HG03045 (cell line): ENCODE data around the gene ZC3H12D.
"Not testable (repeated sequence)": the region's sequence is repeated elsewhere in the genome, so short reads cannot be mapped to it uniquely, and the experiment has no call there.

ENCODE experiments used
- ATAC-seq: cut with Tn5 transposase; IDR thresholded peaks from one replicate; pipeline ENCODE4 v1.9.1; 2021; ENCODE audit warnings: mild to moderate bottlenecking, moderate library complexity; ENCODE audit not compliant: unreplicated experiment

Gene ZC3H12D

GRCh38 chr6:149483849-149484655 is 762 bp downstream of the ZC3H12D start:
- no peak for ATAC-seq

DNA sequence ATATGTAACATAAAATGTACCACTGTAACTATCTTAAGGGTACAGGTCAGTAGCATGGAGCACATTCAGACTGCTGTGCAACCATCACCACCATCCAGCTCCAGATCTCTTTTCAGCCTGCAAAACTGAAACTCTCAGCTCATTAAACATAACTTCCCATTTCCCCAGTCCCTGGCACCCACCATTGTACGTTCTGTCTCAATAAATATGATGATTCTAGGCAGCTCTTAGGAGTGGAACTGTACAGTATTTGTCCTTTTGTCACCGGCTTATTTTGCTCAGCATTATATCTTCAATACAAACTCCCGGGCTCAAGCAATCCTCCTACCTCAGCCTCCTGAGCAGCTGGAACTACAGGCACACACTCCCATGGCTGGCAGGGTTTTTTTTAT is 1.5 kb downstream of the ZC3H12D start:
- ATAC-seq: no peak

DNA sequence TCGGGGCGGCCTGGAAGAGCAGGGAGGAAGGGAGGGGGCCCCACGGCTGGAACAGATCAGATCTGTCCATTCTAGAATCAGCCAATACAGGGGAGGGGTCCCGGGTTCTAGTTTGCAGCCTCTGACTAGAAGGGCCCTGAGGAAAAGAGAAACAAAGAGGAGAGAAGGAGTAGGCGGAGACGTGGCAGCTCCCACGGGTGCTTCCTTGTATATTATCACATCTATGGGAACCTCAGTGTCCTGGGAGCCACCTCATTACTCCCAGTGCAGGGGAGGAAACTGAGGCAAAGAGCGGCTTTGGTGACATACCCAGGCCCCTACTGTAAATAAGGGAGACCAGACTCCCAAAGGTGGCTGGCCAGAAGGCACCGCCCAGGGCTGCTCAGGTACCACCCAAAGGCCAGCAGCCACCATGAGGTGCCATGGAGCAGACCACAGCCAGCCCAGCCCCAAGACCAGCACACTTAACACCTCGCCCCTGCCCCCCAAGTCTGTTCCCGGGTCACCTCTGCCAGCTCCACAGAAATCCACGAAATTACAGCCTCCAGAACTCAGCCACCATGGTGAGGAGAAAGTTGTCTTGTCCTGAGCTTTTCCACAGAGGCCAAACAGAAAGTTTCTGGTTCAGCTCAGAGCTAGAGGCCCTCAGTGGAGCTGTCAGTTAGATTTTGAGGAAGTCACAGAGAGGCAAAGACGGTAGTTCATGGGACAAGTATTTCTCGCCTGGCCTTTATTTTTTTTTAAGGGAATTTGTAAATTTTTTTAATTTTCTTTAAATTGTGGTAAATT is 2.1 kb downstream of the ZC3H12D start:
- ATAC-seq: no peak

- ATAC-seq: no peak
Measured at GRCh38 chr6:149480502-149481280, 4.1 kb downstream of the ZC3H12D start.

GRCh38 chr6:149478631-149479314 is 6.0 kb downstream of the ZC3H12D start:
- no peak for ATAC-seq

GRCh38 chr6:149477544-149477943 is 7.3 kb downstream of the ZC3H12D start:
- ATAC-seq: no peak

DNA sequence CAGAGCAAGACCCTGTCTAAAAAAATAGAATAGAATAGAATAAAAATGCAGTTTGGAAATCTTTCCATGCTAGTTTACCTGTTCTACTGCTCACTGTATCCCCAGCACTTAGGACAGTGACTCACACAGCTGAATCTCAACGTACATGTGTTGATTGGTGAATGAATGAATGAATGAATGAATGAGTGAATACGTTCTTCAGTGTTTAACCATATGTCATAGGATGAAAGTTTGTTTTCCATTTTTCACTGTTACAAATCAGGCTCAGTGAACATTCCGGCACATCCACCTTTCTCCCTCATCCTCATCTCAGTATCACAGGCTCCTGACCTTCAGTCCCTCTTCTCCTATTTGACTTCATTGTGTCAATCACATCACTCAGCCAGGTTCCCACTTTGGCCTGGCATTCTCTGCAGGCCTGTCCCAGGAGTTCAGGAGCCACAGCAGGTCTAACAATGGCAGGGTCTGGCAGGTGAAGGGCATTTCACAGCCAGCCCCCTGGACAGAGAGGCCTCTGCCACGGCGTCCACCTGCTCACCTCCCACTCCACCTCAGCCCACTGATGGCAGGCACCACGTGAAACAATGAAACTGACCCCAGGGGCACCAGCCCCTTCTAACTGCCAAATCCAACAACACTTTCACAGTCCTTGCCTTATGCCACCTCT is 7.9 kb downstream of the ZC3H12D start:
- ATAC-seq: no peak

DNA sequence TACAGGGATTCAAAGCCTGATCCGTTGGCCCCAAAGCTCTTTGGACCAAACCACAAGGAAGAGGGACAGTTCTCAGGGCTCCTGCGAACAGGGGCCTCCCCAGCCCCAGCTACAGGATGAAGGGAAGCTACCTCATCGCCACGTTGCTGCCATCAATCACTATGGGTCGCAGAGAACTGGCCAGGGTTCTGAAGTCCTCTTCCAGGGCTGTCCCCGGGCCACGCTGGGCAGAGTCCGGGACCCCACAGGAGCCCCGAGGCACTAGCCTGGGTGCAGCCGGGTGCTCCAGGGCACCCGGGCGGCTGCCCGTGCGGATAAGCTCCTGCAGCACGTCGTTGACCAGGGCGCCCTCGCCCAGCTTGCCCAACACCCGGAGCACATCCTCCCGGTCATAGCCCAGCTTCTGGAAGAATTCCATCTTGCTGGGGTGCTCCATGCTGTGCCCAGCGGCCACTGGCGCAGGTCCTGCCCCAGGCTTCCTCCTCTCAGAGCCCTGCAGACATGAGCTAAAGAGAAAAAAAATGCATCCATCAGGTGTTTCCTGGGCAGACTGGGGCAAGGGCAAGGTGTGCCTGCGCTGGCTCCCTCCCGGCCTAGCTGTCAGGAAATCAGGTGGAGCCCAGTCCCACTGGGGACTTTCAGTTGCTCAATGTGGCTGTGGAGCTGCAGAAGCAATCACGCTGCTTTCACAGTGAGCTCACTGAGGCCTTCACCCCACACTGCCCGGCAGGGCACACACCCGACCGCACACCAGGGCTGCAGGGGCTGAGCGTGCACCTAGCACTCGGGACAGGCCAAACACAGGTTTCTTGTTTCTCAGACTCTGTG is 10.5 kb downstream of the ZC3H12D start:
- ATAC-seq: no peak

- no peak for ATAC-seq
Measured at GRCh38 chr6:149473080-149474052, 11.4 kb downstream of the ZC3H12D start.

GRCh38 chr6:149472241-149472640 is 12.6 kb downstream of the ZC3H12D start:
- ATAC-seq: no peak

GRCh38 chr6:149471801-149472200 is 13.0 kb downstream of the ZC3H12D start:
- no peak for ATAC-seq

DNA sequence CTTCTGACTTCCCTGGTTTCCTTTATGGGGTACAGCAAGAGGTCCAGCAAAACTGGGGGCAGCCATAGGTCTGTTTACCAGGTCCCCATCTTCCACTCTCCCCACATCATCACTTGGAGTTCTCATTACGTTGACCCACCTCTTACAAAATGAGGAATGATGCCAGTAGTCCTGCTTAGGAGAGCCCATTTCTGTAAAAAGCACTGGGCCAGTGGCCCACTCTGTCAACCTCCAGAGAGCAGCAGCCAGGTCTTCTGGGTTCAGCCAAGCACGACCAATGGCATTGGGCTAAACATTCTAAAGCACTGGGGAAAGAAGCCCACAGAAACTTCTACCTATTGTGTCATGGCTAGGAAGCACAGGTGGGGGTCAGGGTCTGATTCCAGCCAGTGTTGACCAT is 13.9 kb downstream of the ZC3H12D start:
- no peak for ATAC-seq

DNA sequence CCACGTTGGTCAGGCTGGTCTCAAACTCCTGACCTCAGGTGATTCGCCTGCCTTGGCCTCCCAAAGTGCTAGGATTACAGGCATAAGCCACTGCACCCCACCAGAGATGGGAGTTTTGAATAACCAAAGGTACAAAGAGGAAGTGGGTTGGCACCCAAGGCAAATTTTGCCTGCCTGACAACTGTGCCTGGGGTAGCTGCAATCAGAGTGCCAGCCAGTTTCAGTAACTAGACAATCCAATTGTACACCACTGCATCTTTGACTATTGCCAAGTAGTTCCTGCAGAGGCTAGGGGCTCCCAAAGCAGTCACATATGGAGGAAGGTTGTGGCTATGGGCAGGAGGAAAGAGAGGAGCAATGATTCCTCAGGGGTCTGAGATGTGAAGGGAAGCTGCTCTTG is 16.6 kb downstream of the ZC3H12D start:
- peak; percentile 17 for ATAC-seq

GRCh38 chr6:149467265-149467664 is 17.5 kb downstream of the ZC3H12D start:
- ATAC-seq: no peak

DNA sequence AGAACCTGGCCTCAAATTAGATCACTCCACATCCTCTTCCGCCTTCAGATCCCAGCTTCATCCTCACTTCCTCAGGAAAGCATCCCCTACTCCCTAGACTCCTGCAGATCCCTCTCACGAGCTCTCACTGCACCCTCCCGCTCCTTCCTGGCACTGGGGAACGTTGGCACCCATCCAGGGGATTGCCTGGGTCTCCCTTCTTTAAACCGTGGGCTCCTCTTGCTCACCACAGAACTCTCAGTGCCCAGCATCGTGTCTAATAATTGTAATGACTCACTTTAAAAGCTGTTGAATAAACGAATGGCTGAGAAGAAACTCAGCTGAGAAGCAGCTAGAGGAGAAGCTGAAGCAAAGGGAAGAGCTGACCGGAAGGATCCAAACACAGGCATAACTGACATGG is 20.4 kb downstream of the ZC3H12D start:
- no peak for ATAC-seq

GRCh38 chr6:149463781-149464180 is 21.0 kb downstream of the ZC3H12D start:
- ATAC-seq: no peak

DNA sequence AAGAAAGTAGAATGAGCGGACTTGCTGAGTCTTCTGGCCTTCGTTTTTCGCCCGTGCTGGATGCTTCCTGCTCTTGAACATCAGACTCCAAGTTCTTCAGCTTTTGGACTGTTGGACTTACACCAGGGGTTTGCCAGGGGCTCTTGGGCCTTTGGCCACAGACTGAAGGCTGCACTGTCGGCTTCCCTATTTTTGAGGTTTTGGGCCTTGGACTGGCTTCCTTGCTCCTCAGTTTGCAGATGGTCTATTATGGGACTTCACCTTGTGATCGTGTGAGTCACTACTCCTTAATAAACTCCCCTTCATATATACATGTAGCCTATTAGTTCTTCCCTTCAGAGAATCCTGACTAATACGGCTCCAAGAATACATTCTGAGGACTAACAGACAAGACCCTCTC is 22.1 kb downstream of the ZC3H12D start:
- not testable (repeated sequence) for ATAC-seq

- no peak for ATAC-seq
Measured at GRCh38 chr6:149461670-149462069, 23.1 kb downstream of the ZC3H12D start.
